Coronary artery (tissue), 2 donors: ENCODE measurements around the gene DUSP5.
A peak's percentile ranks its signal among the peaks of the same experiment; 100 is the strongest.
"Not testable (repeated sequence)": the region's sequence is repeated elsewhere in the genome, so short reads cannot be mapped to it uniquely, and the experiment has no call there.

ENCODE experiments used
- DNase-seq: peaks from one replicate; pipeline ENCODE4 v3.0.0-alpha.2; 2017; ENCODE audit warnings: low spot score
- H3K27ac ChIP-seq, 2 donors: fragments of 200-600 bp; sonication (generic); one replicate each; pipeline ENCODE4 v1.5.1; 2016 to 2019
- H3K4me3 ChIP-seq: fragments of 200-600 bp; sonication (generic); 2 replicates; pipeline ENCODE4 v1.5.1; 2016; ENCODE audit warnings: mild to moderate bottlenecking, moderate library complexity
- TF ChIP-seq, protein P1 (sequence below): fragments of 200-600 bp; sonication (generic); IDR thresholded peaks from one replicate; pipeline ENCODE4 v1.5.1; 2019; ENCODE audit warnings: antibody characterized with exemption

Gene DUSP5

DNA sequence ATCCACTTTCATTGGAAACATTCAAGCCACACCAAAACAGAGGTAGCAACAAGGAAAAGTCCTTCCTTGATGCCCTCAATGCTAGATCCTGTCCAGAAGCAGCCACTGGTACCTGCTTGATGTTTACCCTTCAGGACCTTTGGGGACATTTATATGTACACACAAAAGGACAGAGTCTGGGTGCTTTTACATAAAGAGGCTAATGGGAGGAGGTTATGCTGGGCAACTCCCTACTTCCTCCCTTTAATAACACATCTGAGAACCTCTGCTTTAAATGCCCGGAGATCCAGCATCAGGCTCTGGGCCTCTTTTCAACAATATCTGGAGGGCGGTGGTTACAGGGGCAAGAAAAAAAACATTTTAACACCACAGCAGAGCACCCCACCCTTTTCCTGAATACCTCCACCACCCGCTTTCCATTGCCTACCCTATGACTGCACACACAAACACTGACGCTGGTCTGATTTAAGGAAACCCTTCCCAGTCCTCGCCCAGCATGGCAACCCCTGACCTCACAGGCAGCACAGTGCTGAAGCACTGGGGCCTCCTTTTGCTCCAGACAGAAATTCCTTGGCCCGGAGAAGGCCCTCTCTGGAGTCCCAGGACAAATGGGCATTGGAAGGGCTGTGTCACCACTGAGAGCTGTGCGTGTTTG lies 39.3 kb upstream of the DUSP5 start:
- TF ChIP-seq, protein P1, sequence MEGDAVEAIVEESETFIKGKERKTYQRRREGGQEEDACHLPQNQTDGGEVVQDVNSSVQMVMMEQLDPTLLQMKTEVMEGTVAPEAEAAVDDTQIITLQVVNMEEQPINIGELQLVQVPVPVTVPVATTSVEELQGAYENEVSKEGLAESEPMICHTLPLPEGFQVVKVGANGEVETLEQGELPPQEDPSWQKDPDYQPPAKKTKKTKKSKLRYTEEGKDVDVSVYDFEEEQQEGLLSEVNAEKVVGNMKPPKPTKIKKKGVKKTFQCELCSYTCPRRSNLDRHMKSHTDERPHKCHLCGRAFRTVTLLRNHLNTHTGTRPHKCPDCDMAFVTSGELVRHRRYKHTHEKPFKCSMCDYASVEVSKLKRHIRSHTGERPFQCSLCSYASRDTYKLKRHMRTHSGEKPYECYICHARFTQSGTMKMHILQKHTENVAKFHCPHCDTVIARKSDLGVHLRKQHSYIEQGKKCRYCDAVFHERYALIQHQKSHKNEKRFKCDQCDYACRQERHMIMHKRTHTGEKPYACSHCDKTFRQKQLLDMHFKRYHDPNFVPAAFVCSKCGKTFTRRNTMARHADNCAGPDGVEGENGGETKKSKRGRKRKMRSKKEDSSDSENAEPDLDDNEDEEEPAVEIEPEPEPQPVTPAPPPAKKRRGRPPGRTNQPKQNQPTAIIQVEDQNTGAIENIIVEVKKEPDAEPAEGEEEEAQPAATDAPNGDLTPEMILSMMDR, result no peak
- peak overlapping the region in 1 of 2 donors; percentile 27 for H3K27ac ChIP-seq
- no peak overlapping the region for H3K4me3 ChIP-seq
- DNase-seq, result no peak

GRCh38 chr10:110459600-110459999 lies 38.1 kb upstream of the DUSP5 start:
- TF ChIP-seq, protein P1, result no peak
- Histone ChIP-seq H3K4me3 (no peak overlapping the region), H3K27ac (no peak overlapping the region)
- DNase-seq, result no peak

DNA sequence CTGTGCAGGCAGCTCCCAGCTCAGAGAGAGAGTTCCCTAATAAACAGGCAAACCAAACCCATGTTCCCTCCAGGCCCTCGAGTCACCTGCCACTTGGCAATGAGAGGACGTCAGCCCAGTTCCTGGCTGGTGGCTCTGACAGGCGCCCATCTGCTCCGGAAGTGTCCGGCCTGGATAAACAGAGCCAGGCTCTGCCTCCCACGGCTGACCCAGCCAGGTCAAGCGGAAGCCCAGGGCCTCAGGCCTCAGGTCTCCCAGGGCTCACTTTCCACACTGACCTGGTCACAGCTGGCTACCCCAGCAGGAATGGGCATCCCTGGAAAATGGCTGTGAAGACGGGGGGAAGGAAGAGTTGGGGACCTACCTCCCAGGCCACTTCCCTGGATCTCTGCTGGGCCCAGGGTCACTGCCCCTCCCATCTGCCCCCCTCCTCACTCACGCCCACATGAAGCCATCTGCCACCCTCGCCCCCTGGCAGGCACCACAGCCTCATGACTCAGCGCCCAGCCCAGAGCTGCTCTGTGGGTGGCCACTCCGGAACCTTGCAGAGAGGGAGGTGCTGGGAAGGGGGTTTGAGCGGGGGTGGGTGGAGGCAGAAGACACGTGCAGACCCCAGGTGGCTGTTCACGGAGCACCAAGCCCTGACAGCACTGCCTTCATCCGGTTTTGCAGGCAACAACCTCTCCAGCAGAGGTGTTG lies 37.4 kb upstream of the DUSP5 start:
- DNase-seq, result no peak
- Histone ChIP-seq H3K4me3 (no peak overlapping the region), H3K27ac (no peak overlapping the region)
- TF ChIP-seq, protein P1, result no peak

GRCh38 chr10:110461088-110461487 lies 36.6 kb upstream of the DUSP5 start:
- H3K27ac ChIP-seq, result no peak overlapping the region
- no peak overlapping the region for H3K4me3 ChIP-seq
- DNase-seq, result no peak
- TF ChIP-seq, protein P1, result no peak

DNA sequence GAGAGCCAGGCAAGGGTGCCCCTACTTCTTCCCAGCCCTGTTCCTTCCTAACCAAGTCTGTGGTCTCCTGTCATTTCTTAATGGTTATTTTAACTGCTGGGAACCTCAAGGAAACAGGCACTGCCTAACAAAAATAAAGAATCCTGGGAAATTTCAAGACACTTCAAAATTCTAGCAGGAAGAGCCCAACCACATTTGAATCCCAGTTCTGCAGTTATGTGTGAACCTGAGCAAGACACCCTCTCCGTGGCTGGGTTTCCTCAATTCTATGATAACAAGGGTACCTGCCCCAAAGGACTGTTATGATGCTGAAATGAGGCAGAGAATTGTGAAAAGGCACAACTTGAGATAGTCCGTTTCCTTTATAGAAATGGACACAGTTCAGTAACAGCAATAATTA lies 36.2 kb upstream of the DUSP5 start:
- TF ChIP-seq, protein P1, result no peak
- DNase-seq, result no peak
- H3K4me3 ChIP-seq, result no peak overlapping the region
- no peak overlapping the region for H3K27ac ChIP-seq

DNA sequence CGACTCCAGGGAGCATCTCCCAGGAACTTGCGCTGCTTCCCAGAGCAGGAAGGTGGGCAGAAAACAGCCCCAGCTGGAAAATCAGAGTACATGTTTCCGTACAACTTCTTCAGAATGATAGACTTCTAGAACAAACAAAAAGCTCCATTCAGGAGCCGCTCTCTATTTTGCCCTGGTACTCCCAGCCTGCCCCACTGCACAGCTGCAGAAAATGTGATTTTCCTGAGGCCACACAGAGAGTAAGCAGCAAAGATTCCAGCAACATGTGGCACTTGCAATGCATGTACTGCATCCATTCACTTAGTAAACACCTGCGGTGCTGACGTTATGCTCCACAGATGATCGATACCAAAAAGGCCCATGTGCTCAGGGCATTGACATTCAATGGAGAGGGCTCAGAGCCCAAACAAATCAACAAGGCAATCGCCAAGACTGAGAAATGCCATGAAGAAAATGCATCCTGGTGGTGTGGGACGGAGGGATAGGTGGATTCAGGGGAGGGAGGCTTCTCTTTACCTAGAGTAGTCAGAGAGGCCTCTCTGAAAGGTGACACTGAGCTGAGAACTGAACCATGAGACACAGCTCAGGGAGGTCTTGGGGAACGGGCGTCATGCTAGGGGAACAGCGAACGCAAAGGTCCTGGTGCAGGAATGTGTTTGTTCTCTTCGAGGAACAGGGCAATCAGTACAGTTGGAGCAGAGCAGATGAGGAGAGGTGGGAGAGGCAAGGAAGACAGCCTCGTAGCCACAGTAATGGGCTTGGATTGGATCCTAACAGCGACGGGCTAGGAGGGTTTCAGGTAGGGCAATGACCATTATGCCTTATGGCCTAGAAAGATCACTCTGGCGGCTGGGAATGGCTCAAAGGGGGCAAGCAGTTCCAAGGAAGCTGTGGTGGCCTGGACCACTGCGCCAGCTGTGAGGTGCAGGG lies 35.3 kb upstream of the DUSP5 start:
- no peak overlapping the region for H3K27ac ChIP-seq

GRCh38 chr10:110468258-110468657 lies 29.4 kb upstream of the DUSP5 start:
- not testable (repeated sequence) for DNase-seq, H3K4me3 ChIP-seq, H3K27ac ChIP-seq

More for the DNA sequence above, 35.3 kb upstream of the DUSP5 start:
- DNase-seq, result no peak
- H3K4me3 ChIP-seq, result no peak overlapping the region
- TF ChIP-seq, protein P1, result no peak

DNA sequence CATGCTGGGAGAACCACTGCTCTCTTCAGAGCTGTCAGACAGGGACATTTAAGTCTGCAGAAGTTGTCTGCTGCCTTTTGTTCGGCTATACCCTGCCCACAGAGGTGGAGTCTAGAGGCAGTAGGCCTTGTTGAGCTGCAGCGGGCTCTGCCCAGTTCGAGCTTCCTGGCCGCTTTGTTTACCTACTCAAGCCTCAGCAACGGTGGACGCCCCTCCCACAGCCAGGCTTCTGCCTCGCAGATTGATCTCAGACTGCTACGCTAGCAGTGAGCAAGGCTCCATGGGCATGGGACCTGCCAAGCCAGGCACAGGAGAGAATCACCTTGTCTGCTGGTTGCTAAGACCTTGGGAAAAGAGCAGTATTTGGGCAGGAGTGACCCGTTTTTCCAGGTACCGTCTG lies 27.2 kb upstream of the DUSP5 start:
- DNase-seq, H3K4me3 ChIP-seq, H3K27ac ChIP-seq: not testable (repeated sequence)
